Neuronal stem cell (in vitro differentiated cells): Measurements from ENCODE around the gene PRKN.

Experiments
- DNase-seq: peaks from one replicate; pipeline ENCODE4 v3.0.0-alpha.2; 2013; ENCODE audit warnings: low spot score
- H2AFZ ChIP-seq: one replicate; pipeline ENCODE4 v1.6.1; 2013; ENCODE audit warnings: mild to moderate bottlenecking, low read length, inconsistent platforms
- H2AK5ac ChIP-seq: 2 replicates; pipeline ENCODE4 v1.6.1; 2013; ENCODE audit warnings: low read depth, mild to moderate bottlenecking, inconsistent platforms, low read length, moderate library complexity, mixed read lengths
- H2BK120ac ChIP-seq: 2 replicates; pipeline ENCODE4 v1.6.1; 2013; ENCODE audit warnings: low read depth, mild to moderate bottlenecking, inconsistent platforms, low read length, moderate library complexity, mixed read lengths
- H2BK12ac ChIP-seq: one replicate; pipeline ENCODE4 v1.6.1; 2013; ENCODE audit warnings: low read length, inconsistent platforms
- H2BK15ac ChIP-seq: 2 replicates; pipeline ENCODE4 v1.6.1; 2013; ENCODE audit warnings: mild to moderate bottlenecking, low read length, inconsistent platforms, mixed read lengths
- H2BK5ac ChIP-seq: one replicate; pipeline ENCODE4 v1.6.1; 2013; ENCODE audit warnings: inconsistent platforms, mild to moderate bottlenecking, low read length, moderate library complexity
- H3K14ac ChIP-seq: one replicate; pipeline ENCODE4 v1.6.1; 2013; ENCODE audit warnings: low read length, inconsistent platforms
- H3K18ac ChIP-seq: 2 replicates; pipeline ENCODE4 v1.6.1; 2013; ENCODE audit warnings: low read length, inconsistent platforms
- H3K23ac ChIP-seq: 2 replicates; pipeline ENCODE4 v1.6.1; 2013; ENCODE audit warnings: low read depth, mild to moderate bottlenecking, mixed read lengths, low read length, inconsistent platforms; ENCODE audit not compliant: poor library complexity
- H3K27ac ChIP-seq: replicated peaks from 3 replicates; pipeline ENCODE4 v1.5.1; 2013; ENCODE audit warnings: low read length, inconsistent platforms
- H3K27me3 ChIP-seq, 3 experiments: 2 replicates each; pipeline ENCODE4 v1.6.1; 2013; ENCODE audit warnings: low read length in 3 of 3, mild to moderate bottlenecking in 2 of 3, inconsistent platforms in 1 of 3, low read depth in 1 of 3, mixed read lengths in 1 of 3, moderate library complexity in 1 of 3; ENCODE audit not compliant: control insufficient read depth in 3 of 3, insufficient read depth in 3 of 3
- H3K36me3 ChIP-seq, 2 donors: replicated peaks in 1 of 2; 2 replicates each; pipeline ENCODE4 v1.6.1; 2013; ENCODE audit warnings: low read length in 2 of 2; ENCODE audit not compliant: control insufficient read depth in 2 of 2, insufficient read depth in 2 of 2
- H3K4ac ChIP-seq: 2 replicates; pipeline ENCODE4 v1.6.1; 2013; ENCODE audit warnings: inconsistent platforms, mild to moderate bottlenecking, low read length, moderate library complexity
- H3K4me1 ChIP-seq, 2 donors: 1 replicate in 1 of 2; 2 replicates in 1 of 2; pipeline ENCODE4 v1.6.1; 2013; ENCODE audit warnings: low read length in 2 of 2, low read depth in 1 of 2; ENCODE audit not compliant: control insufficient read depth in 2 of 2, insufficient read depth in 1 of 2
- H3K4me2 ChIP-seq: one replicate; pipeline ENCODE4 v1.6.1; 2013; ENCODE audit warnings: mild to moderate bottlenecking, low read length, inconsistent platforms; ENCODE audit not compliant: insufficient read depth, poor library complexity, severe bottlenecking
- H3K4me3 ChIP-seq, 2 donors: 2 replicates each; pipeline ENCODE4 v1.5.1; 2013; ENCODE audit warnings: low read length in 2 of 2, mild to moderate bottlenecking in 2 of 2, inconsistent platforms in 1 of 2, moderate library complexity in 1 of 2
- H3K79me1 ChIP-seq: one replicate; pipeline ENCODE4 v1.6.1; 2013; ENCODE audit warnings: low read depth, mild to moderate bottlenecking, inconsistent platforms, low read length, moderate library complexity
- H3K9ac ChIP-seq: one replicate; pipeline ENCODE4 v1.6.1; 2013; ENCODE audit warnings: mild to moderate bottlenecking, low read depth, low read length, inconsistent platforms; ENCODE audit not compliant: poor library complexity
- H3K9me3 ChIP-seq, 2 donors: replicated peaks in 1 of 2; 2 replicates each; pipeline versions ENCODE3 to v1.6.1; 2013; ENCODE audit warnings: low read length in 2 of 2, mild to moderate bottlenecking in 2 of 2, inconsistent platforms in 1 of 2, low read depth in 1 of 2, mixed read lengths in 1 of 2, moderate library complexity in 1 of 2; ENCODE audit not compliant: control insufficient read depth in 2 of 2, insufficient read depth in 1 of 2
- H4K8ac ChIP-seq: one replicate; pipeline ENCODE4 v1.6.1; 2013; ENCODE audit warnings: low read depth, mild to moderate bottlenecking, inconsistent platforms, low read length, moderate library complexity
- H4K91ac ChIP-seq: one replicate; pipeline ENCODE4 v1.6.1; 2013; ENCODE audit warnings: low read length, low read depth, mild to moderate bottlenecking, inconsistent platforms; ENCODE audit not compliant: poor library complexity
- WGBS, 2 donors: extraction: QIAGEN DNeasy Blood & Tissue Kit; methylation state at CpG; one replicate each; pipeline ENCODE4 v1.1.7; 2013; ENCODE audit warnings: missing lambda C conversion rate in 2 of 2, mixed read lengths in 1 of 2; ENCODE audit not compliant: insufficient read length in 2 of 2, insufficient replicate concordance in 1 of 2; ENCODE audit errors: extremely low coverage in 2 of 2; 5-methylcytosine and 5-hydroxymethylcytosine counted together

The PRKN gene

DNA sequence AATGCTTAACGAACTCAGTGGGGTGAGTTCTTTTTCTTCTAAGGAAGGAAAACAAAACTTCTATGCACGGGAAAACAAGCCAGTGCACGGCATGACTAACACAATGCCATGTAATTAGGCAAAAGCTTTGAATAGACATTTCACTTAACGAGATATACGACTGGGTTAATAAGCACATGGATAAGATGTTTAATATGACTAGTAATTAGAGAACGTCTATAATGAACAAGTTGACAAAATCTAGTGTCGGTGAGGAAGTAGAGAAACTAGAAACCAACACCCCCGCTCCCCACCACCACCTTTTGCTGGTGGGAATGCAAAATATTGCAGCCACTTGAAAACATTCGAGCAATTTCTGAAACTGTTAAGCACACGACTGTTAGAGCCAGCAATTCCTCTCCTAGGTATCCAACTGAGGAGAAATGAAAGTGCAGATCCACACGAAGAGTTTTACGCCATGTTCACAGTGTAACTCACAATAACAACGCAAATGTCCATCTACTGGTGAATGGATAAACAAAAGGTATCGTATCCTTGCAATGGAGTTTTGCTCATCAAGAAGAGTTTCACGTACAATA lies 808.8 kb downstream of the PRKN start:
- H3K27me3 ChIP-seq: no peaks in the 10 kb centered on the region
- H3K79me1 ChIP-seq: no peaks in the 10 kb centered on the region
- H2BK120ac ChIP-seq: no peak overlapping the region
- no peak overlapping the region for H4K91ac ChIP-seq
- H2BK15ac ChIP-seq: no peak overlapping the region
- no peak overlapping the region for H2BK5ac ChIP-seq
- H3K18ac ChIP-seq: no peak overlapping the region
- no peak for DNase-seq
- no peak overlapping the region for H2AK5ac ChIP-seq
- H3K14ac ChIP-seq: no peak overlapping the region
- H3K27ac ChIP-seq: no peak overlapping the region
- H3K36me3 ChIP-seq: no peaks in the 10 kb centered on the region
- no peaks in the 10 kb centered on the region for H3K9me3 ChIP-seq
- H4K8ac ChIP-seq: no peak overlapping the region
- H3K23ac ChIP-seq: no peak overlapping the region
- no peak overlapping the region for H3K4ac ChIP-seq
- no peak overlapping the region for H3K4me2 ChIP-seq
- H2AFZ ChIP-seq: no peak overlapping the region
- no peak overlapping the region for H2BK12ac ChIP-seq
- H3K9ac ChIP-seq: no peak overlapping the region
- WGBS, 2 donors: no CpG with 5 or more reads among the region's 15 CpGs
- H3K4me3 ChIP-seq: no peak overlapping the region
- peaks cover 0 to 1% of the 10 kb centered on the region in 2 donors for H3K4me1 ChIP-seq

DNA sequence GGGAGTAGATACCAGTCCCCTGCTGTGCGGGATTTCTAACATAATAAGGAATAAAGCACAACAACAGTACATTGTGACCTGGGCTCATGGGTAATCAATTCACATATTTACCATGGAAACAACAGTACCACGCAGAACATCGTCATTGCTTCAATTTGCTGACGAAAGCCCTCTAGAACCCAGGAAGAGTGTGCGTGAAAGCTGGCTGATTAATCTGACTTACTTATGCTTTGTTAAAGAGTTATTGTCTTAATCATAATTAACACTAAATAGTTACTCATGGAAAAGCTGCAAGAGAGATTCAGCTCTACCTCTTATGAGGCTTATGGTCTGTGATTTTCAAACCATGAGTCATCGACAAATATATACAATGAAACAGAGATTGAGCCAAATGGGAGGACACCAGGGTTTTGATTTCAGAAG lies 809.4 kb downstream of the PRKN start:
- Histone ChIP-seq H3K18ac (no peak overlapping the region), H3K27ac (no peak overlapping the region), H2BK15ac (no peak overlapping the region), H4K8ac (no peak overlapping the region), H4K91ac (no peak overlapping the region), H3K27me3 (no peaks in the 10 kb centered on the region), H3K36me3 (no peaks in the 10 kb centered on the region), H3K4ac (no peak overlapping the region), H2BK5ac (no peak overlapping the region), H2AFZ (no peak overlapping the region), H3K79me1 (no peaks in the 10 kb centered on the region), H2BK120ac (no peak overlapping the region), H3K4me1 (no peaks in the 10 kb centered on the region), H3K9ac (no peak overlapping the region), H3K23ac (no peak overlapping the region), H3K4me3 (no peak overlapping the region), H3K9me3 (no peaks in the 10 kb centered on the region), H3K14ac (no peak overlapping the region), H3K4me2 (no peak overlapping the region), H2BK12ac (no peak overlapping the region), H2AK5ac (no peak overlapping the region)
- no peak for DNase-seq
- no CpG with 5 or more reads among the region's 6 CpGs for WGBS, 2 donors

GRCh38 chr6:161917645-161918044 lies 809.9 kb downstream of the PRKN start:
- Histone ChIP-seq H2BK5ac (no peak overlapping the region), H2BK15ac (no peak overlapping the region), H3K4me3 (no peak overlapping the region), H4K91ac (no peak overlapping the region), H3K79me1 (no peaks in the 10 kb centered on the region), H3K23ac (no peak overlapping the region), H3K4ac (no peak overlapping the region), H3K4me2 (no peak overlapping the region), H3K27me3 (no peaks in the 10 kb centered on the region), H2BK12ac (no peak overlapping the region), H4K8ac (no peak overlapping the region), H3K9me3 (no peaks in the 10 kb centered on the region), H2BK120ac (no peak overlapping the region), H3K27ac (no peak overlapping the region), H3K9ac (no peak overlapping the region), H3K36me3 (no peaks in the 10 kb centered on the region), H3K14ac (no peak overlapping the region), H3K18ac (no peak overlapping the region), H2AK5ac (no peak overlapping the region), H3K4me1 (no peaks in the 10 kb centered on the region), H2AFZ (no peak overlapping the region)
- no peak for DNase-seq
- no CpG with 5 or more reads among the region's 4 CpGs for WGBS, 2 donors

DNA sequence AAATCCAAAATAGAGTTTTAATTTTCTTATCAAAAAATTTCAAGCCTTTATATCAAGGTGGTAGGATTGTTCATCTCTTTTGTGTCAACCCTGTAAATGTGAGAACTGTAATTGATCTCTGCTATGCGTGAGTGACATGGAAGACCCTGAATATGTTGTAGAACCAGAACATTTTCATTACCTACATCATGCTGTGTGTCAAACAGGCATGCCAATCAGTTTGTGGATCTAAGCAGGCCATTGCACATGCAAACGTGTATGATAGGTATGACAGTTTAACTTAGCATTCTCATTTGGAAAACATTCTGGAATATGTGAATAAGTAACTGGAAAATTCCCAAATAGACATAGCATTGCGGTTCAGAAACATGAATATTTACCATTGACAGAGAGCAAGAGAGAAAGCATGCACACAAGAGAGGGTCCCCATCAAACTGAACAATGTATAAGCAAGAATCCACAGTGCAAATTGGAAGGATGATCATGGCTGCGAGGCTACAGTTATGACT lies 812.1 kb downstream of the PRKN start:
- no peak overlapping the region for H3K9ac ChIP-seq
- no peak overlapping the region for H4K8ac ChIP-seq
- H3K14ac ChIP-seq: no peak overlapping the region
- no peak overlapping the region for H3K27ac ChIP-seq
- H3K27me3 ChIP-seq: no peaks in the 10 kb centered on the region
- H3K4ac ChIP-seq: no peak overlapping the region
- H3K4me1 ChIP-seq: no peaks in the 10 kb centered on the region
- WGBS, 2 donors: no CpG with 5 or more reads among the region's 4 CpGs
- H3K79me1 ChIP-seq: no peaks in the 10 kb centered on the region
- no peak overlapping the region for H3K18ac ChIP-seq
- no peak overlapping the region for H2AFZ ChIP-seq
- no peak overlapping the region for H2BK15ac ChIP-seq
- DNase-seq: no peak
- no peak overlapping the region for H3K4me2 ChIP-seq
- H2BK120ac ChIP-seq: no peak overlapping the region
- H2BK12ac ChIP-seq: no peak overlapping the region
- no peak overlapping the region for H3K4me3 ChIP-seq
- no peak overlapping the region for H3K23ac ChIP-seq
- H4K91ac ChIP-seq: no peak overlapping the region
- H2BK5ac ChIP-seq: no peak overlapping the region
- no peaks in the 10 kb centered on the region for H3K9me3 ChIP-seq
- no peaks in the 10 kb centered on the region for H3K36me3 ChIP-seq
- H2AK5ac ChIP-seq: no peak overlapping the region
